Skin epidermis (tissue), 12 donors: ENCODE measurements around the gene TOR1AIP2.

Experiments
- H3K27ac ChIP-seq, 21 experiments: fragments of 200-600 bp; sonication (generic) in 11 of 21; one replicate each; pipeline ENCODE4 v1.5.0; 2020; ENCODE audit warnings: mild to moderate bottlenecking in 3 of 21, inconsistent platforms in 2 of 21, moderate library complexity in 2 of 21
- H3K4me3 ChIP-seq, 7 experiments: fragments of 200-600 bp; sonication (generic) in 2 of 7; one replicate each; pipeline ENCODE4 v1.5.0; 2020; ENCODE audit warnings: inconsistent platforms in 2 of 7, mild to moderate bottlenecking in 2 of 7, moderate library complexity in 1 of 7

Gene TOR1AIP2

DNA sequence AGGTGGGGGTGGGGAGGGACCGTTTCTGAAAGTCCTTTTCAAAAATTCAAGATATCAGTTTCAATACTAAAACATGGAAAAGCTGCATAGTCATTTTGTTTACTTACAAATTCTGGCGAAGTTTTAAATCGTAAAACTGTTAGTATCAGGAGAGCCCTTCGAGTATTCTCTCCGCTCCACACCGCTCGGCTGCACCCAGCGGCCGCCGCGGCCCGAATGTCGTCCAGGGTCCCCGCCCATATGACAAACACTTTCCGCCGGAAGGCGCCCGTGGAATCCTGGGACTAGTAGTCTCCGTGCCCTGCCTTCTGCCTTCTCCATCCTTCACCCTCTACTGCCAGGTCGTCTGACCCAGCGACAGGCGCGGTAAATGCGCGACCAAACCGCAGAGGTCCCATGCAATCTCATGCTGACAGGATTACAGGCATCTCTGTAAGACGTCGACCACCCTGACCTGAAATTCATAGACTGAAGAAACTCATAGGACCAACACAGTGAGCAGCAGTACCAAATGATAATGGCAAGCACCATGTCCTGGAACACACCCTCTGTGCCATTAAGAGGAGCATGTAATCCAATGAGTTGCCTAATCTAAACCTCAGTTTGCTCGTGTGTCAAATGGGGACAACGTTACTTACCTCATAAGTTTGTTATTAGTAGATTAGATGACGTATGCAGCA, at the start of gene TOR1AIP2:
TOR1AIP2 (minus strand) TSS at position 218 of the 680 bp plus-strand sequence. CDS start 25,138 bp downstream, outside the sequence.
- peak within 1 kb of the TSS in 20 of 21 experiments; percentile 14 to 87 (median 72) for H3K27ac ChIP-seq
- H3K4me3 ChIP-seq = peak within 1 kb of the TSS; percentile 53 to 75 (median 70)

DNA sequence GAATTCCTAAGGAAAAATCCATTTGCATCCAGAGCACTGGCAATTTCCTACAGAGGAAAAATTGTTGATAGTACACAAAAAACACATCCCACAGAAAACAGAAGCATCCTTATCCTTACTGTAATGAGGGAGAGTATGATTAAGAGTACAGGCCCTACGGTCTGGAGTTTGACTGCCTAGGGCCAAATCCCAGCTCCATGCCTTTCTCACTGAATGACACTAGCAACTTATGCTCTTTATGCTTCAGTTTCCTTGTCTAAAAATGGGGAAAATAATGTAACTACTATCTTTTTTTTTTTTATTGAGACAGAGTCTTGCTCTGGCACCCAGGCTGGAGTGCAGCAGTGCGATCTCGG, 49.2 kb upstream of the TOR1AIP2 start:
- Histone ChIP-seq H3K27ac (no peak overlapping the region), H3K4me3 (no peak overlapping the region)

DNA sequence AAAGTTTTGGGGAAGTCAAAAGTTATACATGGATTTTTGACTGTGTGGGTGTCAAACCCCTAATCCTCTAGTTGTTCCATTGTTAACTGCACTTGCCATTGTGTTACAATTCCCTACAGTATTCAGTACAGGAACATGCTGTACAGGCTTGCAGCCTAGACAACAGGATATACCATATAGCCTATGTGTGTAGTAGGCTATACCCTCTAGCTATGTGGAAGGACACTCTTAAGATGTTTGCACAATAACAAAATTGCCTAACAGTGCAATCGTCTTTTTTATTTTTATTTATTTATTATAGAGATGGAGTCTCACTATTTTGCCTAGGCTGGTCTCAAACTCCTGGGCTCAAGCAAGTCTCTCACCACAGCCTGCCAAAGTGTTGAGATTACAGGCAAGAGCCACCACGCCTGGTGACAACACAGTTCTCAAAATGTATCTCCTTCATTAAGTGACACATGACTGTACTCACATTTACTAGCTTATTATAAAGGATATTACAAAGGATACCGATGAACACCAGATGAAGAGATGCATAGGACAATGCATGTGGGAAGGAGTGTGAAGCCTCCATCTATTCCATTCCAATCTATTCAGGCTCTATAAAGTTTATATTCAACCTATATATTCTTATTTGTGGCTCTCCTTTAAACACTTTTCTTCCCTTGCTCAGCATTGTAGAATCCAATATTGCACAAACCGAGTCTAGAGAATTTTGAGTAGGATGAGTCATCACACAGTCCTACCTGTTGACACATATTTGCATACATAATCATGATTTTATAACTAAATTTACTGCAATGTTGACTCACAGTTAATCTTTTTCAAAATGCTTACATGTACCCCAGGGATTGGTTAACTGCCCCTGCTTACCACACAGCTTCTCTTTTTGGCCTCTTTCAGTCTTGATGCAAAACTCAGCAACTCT, 48.6 kb upstream of the TOR1AIP2 start:
- Histone ChIP-seq H3K27ac (no peak overlapping the region), H3K4me3 (no peak overlapping the region)

DNA sequence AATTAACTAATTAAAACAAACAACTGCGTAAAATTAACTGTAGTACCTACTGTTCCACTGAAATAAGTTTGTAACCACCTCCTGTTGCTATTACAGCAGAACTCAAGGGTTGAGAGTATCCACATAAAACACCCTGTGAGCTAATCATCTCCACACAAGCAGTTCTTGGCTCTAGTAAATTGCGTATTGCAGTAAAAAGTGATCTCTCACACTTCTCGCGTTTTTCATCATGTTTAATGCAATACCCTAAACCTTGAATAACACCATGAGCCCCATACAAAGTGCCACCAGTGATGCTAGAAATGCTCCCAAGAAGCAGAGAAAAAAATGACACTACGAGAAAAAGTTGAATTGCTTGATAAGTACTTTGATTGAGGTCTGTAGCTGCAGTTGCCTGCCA, 47.7 kb upstream of the TOR1AIP2 start:
- Histone ChIP-seq H3K27ac (no peak overlapping the region), H3K4me3 (no peak overlapping the region)

DNA sequence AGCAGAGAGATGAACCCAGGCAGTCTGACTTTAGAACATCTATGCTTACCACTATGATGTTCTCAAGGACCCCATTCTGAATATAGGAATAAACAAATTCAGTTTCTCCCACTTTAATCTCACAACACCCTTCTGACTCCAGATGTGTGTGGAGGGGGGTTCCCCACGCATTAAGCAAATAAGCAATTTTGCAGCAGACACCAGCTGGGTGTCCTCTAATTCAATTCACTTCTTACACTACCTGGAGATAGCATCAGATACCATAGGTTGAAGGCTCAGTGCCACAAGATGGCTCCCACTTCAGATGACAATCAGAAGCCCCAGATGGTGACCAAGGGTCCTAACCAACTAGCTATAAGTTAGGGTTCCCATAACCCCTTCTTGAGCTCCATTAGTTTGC, 46.7 kb upstream of the TOR1AIP2 start:
- H3K27ac ChIP-seq = no peak overlapping the region
- H3K4me3 ChIP-seq = no peak overlapping the region

DNA sequence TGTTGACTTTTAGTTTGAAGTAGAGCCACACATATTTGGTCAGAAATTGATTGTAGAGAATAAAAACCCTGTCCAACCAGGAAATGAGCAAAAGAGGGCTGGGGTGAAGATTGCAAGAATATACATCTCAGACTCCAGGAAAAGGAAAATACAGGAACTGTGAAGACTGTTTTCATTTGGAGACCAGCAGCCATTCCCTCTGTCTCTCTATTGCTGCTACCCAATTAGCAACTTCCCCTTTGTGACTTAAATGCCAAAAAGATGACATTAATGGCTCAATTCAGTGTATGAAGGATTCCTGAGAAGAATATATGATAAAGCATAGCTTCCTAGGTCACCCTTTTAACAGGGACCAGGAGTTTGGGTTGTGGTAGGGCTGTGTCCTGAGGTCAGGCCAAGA, 45.4 kb upstream of the TOR1AIP2 start:
- Histone ChIP-seq H3K27ac (no peak overlapping the region), H3K4me3 (no peak overlapping the region)

DNA sequence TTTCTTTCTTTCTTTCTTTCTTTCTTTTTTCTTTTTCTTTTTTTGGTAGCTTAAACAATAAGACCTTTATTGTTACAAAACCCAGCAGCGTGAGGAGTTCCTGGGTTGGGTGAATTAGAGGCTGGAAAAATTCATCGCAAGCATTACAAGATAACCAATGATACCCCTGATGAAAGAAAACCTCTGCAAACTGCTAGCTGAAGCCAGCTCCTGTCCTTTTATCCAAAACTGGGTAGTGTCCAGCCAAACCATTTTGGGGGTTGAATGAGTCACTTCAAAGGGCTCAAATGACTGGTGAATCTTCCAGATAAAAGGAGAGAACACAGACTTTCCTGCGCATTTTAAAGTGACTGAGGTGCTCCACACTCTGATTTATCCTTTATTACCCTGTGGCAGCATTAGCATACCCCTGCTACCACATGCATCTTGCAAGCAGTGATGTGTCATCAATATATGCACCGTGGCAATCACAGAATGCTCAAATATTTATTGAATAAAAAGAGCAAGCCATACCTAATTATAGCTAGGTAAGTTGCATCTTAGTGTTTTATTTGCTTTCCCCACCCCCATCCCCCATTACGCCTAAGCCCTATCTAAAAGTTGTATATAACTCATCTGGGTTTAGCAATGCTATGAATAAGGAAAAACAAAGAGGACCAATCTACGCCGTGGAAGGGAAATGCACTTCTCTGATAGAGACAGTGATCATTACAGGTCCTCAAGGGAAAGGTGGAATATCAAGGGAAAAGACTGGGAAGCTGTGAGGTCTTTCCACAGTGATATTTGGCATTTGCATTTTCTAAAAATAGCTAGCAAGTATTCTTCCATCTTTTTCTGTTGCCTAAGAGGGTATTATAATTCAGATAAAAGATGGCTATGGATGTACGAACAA, 44.6 kb upstream of the TOR1AIP2 start:
- no peak overlapping the region for H3K27ac ChIP-seq
- no peak overlapping the region for H3K4me3 ChIP-seq

DNA sequence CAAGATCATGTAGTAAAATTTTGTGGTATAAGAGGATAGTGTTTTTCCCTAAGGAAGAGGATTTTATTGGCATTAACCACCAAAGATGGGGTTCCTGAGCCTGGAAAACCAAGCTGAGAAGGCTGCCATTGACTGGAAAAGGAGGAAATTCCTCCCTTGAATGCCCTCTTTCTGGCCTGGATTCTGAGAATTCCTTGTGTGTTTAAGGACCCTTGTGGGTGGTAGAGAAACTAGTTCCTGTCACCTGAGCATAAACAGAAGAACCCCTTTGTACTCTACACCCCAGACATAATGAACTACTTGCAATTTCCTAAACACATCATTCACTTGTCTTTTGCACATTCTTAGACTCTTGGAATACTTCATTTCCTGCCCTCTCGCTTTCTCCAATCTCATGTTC, 43.9 kb upstream of the TOR1AIP2 start:
- no peak overlapping the region for H3K27ac ChIP-seq
- H3K4me3 ChIP-seq = no peak overlapping the region

DNA sequence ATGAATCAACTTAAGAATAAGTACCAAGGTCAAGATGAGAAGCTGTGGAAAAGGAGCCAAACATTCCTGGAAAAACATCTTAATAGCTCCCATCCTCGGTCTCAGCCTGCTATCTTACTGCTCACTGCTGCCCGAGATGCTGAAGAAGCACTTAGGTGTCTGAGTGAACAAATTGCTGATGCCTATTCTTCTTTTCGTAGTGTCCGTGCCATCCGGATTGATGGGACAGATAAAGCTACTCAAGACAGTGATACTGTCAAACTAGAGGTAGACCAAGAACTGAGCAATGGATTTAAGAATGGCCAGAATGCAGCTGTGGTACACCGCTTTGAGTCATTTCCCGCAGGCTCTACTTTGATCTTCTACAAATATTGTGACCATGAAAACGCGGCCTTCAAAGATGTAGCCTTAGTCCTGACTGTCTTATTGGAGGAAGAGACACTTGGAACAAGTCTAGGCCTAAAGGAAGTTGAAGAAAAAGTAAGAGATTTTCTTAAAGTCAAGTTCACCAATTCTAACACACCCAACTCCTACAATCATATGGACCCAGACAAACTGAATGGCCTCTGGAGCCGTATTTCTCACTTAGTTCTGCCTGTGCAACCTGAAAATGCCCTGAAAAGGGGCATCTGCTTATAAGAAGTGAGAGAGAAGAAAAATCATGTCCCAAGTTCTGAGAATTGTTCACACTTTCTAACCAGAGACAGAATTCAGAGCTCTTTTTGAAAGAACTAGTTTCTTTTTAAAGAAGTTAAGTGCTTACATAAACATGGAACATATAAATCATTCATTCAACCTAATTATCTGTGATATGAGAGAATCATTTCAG, 40.2 kb upstream of the TOR1AIP2 start:
- Histone ChIP-seq H3K4me3 (no peak overlapping the region), H3K27ac (no peak overlapping the region)

DNA sequence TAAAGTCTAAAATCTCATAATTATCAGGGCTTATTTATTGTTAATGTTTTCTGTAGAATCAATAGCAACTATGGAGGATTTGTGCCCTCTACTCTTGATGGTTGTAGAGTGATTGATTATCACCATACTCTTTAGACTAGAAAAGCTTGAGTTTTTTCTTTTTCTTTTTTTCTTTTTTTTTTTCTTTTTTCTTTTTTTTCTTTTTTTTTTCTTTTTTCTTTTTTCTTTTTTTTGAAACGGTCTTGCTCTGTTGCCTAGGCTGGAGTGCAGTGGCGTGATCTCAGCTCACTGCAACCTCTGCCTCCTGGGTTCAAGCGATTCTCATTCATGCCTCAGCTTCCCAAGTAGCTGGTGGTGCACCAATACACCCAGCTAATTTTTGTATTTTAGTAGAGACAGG, 34.2 kb upstream of the TOR1AIP2 start:
- Histone ChIP-seq H3K4me3 (no peak overlapping the region), H3K27ac (no peak overlapping the region)

DNA sequence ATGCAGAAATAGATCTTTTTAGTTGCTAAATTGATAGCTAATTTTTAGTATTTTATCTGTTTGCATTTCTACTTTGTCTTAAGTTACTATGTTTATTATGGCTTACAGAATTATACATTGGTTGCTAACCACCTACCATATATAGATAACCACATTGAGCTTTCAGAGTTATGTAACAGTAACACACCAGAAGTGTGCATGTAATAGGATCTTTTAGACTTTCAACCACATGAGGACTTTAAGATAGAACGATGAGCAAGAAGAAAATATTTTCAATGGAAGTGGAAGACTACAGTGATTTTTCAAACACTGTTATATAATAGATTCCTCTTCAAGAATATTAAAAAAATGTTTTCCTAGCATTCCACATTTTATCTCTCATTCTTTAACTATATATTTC, 33.3 kb upstream of the TOR1AIP2 start:
- no peak overlapping the region for H3K27ac ChIP-seq
- H3K4me3 ChIP-seq = no peak overlapping the region

DNA sequence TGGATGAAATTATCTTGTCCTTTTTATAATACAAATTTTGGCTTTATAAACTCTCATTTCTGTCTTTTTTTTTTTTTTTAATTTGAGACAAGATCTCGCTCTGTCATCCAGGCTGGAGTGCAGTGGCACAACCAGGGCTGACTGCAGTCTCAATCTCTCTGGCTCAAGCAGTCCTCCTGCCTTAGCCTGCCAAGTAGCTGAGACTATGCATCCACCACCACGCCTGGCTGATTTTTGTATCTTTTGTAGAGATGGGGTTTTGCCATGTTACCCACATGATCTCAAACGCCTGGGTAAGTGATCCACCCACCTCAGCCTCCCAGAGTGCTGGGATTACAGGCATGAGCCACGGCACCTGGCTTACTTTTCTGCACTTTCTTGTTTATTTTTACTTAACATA, 12.0 kb upstream of the TOR1AIP2 start:
- Histone ChIP-seq H3K27ac (no peak overlapping the region), H3K4me3 (no peak overlapping the region)

DNA sequence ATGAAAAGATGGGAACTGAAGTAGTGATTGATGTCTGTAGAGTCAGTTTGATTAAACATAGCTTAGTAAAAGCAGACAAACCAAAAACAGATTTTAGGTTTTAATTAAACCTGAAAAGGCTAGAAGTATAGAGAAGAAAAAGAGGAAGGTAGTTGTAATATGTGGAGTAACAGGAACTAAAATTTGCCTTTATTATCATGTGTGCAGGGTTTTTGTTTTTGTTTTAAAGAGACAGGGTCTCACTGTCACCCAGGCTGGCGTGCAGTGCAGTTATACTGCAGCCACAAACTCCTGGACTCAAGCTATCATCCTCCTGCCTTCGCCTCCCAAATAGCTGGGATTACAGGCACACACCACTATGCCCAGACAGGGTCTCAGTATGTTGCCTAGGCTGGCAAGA, 10.5 kb upstream of the TOR1AIP2 start:
- H3K4me3 ChIP-seq = no peak overlapping the region
- no peak overlapping the region for H3K27ac ChIP-seq

DNA sequence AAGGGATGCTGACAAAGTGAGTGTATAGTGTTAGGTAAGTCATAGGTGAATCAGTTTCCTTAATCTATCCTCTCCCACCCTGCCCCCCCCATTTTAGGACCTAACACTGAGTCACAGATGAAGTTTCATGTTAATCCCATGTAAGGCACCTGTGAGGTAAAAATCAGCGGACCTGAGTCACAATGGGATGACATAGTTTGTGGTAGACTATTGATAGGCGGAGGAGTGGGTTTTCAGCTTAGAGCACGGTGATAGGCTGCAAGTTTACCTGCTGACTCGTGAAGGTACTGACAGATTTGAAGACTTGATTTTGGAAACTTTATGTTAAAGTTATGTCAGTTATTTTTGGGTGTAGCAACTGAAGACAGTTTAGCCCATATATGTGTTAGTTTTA, 6.1 kb upstream of the TOR1AIP2 start:
- H3K4me3 ChIP-seq = peak overlapping the region; percentile 65 to 88 (median 81)
- peak overlapping the region in 18 of 21 experiments; percentile 92 to 100 (median 99) for H3K27ac ChIP-seq

DNA sequence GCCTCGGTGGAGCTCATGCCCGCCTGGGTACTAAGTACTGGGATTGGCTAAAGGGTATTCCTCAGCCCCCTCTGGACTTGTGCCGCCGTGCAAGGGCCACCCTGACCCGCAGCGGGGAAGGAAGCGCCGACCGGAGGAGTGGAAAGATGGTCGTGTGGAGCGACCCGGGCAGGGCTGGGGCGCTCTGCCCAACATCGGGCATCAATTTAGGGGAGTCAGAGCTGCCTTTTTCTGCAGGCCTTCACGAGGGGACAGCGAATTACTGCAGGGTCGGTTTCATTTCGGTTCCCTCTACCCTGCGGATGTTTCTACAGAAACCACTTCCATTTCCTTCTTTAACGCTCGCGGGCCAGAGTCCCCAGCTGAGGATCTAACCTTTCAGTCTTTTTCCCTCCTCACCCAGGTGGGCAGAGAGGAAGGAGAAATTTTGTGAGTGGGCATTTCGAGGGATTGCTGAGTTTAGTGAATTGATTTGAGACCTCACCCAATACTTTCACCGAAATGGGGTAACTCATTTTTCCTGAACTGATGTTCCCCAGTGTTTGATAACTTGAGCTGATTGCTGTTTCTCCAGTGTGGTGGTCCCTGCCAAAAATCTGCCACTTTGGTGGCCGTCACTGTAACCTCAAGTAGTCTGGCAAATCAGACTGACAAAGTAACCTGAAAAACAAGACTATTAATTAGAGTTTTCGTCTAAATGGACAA, 5.6 kb upstream of the TOR1AIP2 start:
- peak overlapping the region; percentile 65 to 88 (median 81) for H3K4me3 ChIP-seq
- peak overlapping the region; percentile 83 to 100 (median 99) for H3K27ac ChIP-seq

DNA sequence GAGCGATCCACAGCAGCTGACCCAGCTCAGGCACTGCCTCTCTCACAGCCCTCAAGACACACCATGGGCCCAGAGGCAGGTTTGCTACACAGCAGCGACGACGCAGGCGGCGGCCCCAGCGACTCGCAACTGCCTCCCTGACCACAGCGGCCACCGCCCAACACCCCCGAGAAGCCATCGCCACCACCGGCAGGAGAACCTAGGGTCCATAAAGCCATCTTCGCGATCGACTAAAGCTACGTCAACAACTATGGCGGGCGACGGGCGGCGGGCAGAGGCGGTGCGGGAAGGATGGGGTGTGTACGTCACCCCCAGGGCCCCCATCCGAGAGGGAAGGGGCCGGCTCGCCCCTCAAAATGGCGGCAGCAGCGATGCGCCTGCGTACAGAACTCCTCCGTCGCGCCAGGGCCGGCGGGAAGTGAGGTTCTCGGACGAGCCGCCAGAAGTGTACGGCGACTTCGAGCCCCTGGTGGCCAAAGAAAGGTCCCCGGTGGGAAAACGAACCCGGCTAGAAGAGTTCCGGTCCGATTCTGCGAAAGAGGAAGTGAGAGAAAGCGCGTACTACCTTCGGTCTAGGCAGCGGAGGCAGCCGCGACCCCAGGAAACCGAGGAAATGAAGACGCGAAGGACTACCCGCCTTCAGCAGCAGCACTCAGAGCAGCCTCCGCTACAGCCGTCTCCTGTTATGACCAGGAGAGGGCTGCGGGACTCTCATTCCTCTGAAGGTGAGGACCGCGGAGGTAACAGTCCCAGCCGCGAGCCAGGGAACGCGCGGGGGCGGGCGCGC, 4.8 kb upstream of the TOR1AIP2 start, which contains the start of gene TOR1AIP1:
TOR1AIP1 (plus strand) TSS at position 33 of the 787 bp plus-strand sequence; CDS start at position 251, 218 bp downstream.
- Histone ChIP-seq H3K27ac (peak within 1 kb of the TSS; percentile 92 to 100 (median 99)), H3K4me3 (peak within 1 kb of the TSS; percentile 65 to 88 (median 81))

DNA sequence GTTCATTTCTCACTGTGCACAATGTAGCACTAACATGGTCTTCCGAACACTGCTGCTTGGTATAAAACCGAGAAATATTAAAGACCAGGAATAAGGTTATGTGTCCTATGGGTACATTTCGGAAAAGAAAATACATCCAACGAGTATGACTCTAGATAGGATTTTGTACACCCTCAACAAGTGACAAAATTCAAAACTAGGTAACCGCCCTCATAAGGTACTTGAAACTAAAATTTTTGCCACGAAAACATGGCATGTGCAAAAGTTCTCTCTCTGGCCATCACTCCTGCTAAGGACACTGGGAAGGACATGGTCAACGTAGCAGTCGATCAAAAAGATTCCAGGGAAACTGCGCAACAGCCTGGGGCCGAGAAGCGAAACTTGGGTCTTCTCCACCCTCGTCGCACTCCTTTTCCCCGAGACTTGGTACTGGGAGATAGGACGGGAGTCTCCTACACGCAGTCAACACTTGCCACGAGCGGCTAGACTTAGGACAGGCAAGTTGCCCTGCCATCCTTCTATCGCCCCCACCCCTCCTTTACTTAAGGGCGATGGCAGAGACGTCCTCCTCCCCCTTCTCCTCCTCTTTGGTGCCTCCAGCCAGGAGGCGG, 4.1 kb upstream of the TOR1AIP2 start:
- Histone ChIP-seq H3K27ac (peak overlapping the region; percentile 92 to 100 (median 99)), H3K4me3 (peak overlapping the region; percentile 65 to 88 (median 81))
